GM19455 (cell line): ENCODE measurements around the gene ZDHHC18.
"Not testable (repeated sequence)": the region's sequence is repeated elsewhere in the genome, so short reads cannot be mapped to it uniquely, and the experiment has no call there.

ENCODE experiments used
- ATAC-seq: cut with Tn5 transposase; IDR thresholded peaks from one replicate; pipeline ENCODE4 v1.9.1; 2021; ENCODE audit not compliant: unreplicated experiment

Gene ZDHHC18

DNA sequence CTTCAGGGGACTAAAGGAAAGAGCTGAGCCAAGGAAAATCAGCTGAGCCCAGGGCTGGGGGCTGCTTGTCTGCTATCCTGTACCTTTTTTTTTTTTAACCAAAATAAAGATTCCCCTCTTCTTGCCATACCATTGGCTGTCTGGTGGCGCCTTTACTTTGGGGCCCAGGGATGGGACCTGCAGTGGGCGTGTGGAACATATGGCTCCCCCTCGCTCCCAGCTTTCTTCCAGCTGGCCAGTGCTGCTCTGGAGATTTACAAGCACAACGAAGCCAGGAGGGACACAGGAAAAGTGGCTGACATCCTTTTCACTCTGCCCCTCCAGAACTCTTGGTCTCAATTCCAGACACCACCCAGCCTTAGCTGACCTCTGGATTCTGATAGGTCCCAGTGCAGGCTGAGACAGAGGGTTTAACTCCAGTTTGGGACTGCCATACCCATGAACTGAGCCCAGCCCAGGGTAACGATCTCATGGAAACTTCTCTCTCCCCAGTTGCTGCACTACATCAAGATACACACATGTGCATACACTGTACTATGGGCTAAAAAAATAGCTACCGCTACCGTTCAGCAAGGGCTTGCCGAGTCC is 31.1 kb downstream of the ZDHHC18 start:
- no peak for ATAC-seq

DNA sequence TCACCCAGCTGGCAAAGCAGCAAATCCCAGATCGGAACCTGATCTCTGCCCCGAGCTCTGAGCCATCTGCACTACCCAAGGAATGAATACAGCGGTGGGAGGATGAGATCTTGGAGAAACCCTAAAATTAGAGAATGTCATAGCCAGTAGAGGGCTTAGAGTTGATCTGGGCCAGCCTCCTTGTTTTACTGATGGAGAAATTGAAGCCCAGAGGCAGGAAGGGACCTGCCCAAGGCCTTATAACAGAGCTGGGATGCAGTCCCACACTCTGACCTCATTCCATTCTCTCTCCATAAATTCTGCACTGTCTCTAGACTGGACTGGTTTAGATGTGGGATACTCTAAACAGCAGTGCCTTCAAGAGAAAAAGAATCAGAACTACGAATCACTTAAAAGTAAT is 31.7 kb downstream of the ZDHHC18 start:
- no peak for ATAC-seq

DNA sequence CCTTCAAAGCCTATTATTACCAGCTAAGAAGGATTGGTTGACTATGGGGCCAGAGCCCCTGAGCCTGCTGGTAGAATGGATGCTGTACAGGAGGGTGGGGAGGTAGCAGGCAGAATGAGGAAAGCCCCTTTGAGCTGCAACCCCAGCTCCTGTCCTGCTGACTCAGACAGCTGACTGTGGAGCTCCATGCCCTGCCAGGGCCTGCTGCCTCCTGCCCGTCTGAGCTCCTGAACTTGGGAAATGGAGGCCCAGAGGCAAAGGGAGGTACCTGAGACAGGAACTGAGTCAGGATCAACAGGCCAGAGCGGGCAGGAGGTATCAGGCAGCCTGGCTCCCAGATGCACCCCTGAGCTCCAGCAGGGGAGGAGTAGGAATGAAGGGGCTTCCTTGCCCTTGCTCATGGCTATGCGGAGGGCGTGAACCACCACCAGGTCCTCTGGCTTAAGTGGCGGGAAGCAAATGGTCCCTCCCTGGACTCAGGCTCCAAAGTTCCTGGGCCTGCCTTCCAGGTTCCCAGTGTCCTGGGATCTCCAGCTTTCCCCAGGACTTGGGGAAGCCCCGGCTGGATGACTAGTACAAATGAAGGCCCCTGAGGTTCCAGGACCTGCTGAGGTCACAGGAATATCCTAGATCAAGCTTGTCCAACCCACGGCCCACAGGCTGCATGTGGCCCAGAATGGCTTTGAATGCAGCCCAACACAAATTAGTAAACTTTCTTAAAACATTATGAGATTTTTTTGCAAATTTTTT is 32.6 kb downstream of the ZDHHC18 start:
- ATAC-seq = no peak

DNA sequence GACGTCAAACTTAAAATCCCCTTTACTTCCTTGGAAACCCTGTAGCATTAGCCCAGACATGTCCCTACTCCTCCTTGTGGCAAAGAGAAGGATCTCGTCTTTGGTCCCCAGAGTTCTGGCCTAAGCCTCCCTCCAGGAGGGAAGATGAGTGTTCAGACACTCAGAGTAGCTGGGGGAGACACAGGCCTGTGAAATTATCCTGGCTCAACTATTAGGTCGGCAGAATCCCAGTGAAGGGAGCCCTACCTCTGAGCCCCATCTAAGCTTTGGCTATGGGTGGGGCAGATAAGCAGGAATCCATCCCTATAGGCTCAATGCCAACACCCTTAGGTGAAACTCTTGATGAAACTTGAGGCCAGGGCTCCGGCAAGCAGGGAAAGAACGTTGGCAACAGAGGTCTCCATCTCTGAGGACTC is 34.8 kb downstream of the ZDHHC18 start:
- no peak for ATAC-seq

DNA sequence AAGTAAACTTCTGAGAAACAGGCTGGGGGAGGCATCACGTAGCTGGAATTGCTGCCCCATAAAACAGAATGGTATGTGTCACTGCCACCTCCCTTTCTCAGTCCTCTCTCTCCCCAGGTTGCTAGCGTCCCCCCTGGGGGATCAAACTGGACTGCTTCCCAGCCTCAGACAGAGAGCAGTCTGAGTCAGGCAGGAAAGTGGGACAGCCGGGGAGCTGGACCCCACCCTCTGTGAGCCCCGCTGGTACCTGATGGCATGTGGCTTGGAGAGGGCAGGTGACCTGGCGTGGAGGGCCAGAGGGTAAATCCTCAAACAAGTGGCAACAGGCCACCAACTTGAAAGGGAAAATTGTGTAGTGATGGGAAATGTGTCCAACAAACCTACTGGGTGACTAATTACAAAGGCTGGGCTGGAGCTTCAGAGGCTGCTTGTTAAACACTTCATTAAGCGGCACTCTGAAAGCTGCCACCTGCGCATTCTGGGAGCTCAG is 35.4 kb downstream of the ZDHHC18 start:
- no peak for ATAC-seq

DNA sequence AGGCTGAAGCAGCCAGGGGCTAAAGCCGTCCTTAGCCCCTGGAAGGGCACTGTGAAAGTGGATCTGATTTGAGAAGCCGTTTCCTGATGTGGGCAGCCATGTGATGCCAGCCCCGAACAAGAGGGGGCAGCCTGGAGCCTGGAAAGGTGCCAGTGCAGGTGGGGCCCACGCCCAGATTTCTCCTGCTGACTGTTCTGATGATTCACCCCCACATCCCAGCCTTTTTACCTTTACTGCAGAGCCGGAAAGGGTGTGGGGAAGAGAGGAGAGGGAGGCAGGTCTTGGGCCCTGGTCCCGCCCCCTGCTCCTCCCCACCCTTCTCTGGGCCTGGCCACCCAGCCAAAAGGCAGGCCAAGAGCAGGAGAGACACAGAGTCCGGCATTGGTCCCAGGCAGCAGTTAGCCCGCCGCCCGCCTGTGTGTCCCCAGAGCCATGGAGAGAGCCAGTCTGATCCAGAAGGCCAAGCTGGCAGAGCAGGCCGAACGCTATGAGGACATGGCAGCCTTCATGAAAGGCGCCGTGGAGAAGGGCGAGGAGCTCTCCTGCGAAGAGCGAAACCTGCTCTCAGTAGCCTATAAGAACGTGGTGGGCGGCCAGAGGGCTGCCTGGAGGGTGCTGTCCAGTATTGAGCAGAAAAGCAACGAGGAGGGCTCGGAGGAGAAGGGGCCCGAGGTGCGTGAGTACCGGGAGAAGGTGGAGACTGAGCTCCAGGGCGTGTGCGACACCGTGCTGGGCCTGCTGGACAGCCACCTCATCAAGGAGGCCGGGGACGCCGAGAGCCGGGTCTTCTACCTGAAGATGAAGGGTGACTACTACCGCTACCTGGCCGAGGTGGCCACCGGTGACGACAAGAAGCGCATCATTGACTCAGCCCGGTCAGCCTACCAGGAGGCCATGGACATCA is 36.5 kb downstream of the ZDHHC18 start, which contains the start of gene SFN:
Gene SFN (plus strand): TSS at position 369 of the 904 bp plus-strand sequence. CDS start 64 bp downstream, at position 433.
- ATAC-seq = no peak

DNA sequence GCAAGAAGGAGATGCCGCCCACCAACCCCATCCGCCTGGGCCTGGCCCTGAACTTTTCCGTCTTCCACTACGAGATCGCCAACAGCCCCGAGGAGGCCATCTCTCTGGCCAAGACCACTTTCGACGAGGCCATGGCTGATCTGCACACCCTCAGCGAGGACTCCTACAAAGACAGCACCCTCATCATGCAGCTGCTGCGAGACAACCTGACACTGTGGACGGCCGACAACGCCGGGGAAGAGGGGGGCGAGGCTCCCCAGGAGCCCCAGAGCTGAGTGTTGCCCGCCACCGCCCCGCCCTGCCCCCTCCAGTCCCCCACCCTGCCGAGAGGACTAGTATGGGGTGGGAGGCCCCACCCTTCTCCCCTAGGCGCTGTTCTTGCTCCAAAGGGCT is 37.2 kb downstream of the ZDHHC18 start:
- ATAC-seq = no peak

DNA sequence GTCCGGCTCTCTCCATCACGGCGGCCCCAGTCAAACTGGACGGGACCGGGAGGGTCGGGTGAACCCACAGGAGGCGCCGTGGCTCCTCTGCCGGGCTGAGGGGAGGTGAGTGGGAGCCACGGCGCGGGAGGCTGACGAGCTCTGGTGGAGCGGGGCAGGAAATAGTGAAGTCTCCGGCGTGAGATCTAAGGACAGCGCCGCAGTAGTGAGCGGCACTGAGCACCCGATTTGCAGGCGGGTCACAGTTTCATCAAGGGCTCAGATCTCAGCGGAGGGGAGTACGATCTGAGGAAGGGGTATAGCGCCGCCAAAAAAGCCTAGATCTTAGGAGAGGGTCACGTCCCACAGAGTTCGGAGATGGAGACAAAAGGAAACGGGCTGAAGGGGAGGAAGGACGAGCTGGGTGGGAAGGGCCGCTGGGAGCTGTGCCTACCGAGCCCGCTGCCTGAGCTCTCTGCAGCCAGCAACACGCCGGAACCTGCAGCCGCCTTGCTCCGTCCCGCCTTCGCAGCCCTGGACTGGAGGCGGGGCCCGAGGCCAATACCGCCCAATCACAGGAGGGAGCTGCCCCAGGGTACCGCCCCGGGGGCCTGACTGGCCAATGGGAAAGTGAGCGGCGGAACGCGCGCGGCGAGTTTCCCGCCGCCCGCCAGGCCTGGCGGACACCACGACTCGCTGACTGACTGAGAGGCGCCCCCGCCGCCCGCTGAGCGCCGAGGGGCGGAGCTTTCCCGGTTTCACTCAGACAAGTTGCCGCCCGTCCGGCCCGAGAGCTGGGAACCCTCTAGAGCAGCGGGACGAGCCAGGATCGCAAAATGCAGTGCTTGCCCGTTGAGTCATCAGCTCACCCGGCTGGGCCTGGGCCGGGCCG is 38.4 kb downstream of the ZDHHC18 start:
- ATAC-seq = peak; percentile 89

DNA sequence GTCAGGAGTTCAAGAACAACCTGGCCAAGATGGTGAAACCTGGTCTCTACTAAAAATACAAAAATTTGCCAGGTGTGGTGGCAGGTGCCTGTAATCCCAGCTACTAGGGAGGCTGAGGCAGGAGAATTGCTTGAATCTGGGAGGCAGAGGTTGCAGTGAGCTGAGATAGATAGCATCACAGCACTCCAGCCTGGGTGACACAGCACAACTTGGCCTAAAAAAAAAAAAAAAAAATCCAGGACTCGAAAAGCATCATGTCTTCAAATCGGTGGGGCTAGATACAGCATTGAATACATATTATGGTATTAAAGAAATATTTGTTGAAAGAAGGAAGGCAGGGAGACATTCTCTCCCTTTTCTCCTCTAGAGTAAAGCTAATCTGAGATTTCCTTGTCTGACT is 46.6 kb downstream of the ZDHHC18 start:
- ATAC-seq = not testable (repeated sequence)

DNA sequence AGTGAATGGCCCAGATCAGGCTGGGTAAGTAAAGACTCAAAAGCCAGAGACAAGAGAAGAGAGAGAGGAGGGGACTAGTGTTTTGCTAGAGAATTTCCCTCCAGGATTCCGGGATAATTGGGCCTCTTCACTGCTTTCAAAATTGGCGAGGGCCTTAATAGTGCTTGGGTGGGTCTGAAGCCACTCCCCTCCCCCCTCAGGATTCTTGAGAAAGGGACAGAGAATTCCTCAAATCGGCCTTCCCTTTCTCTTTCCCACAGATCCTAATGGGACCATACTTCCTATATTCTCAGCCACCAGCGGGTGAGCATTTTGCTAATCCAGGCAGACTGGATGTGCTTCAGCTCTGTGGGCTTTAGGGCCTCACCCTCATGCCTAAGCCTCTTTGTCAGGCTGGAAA is 48.4 kb downstream of the ZDHHC18 start:
- no peak for ATAC-seq

DNA sequence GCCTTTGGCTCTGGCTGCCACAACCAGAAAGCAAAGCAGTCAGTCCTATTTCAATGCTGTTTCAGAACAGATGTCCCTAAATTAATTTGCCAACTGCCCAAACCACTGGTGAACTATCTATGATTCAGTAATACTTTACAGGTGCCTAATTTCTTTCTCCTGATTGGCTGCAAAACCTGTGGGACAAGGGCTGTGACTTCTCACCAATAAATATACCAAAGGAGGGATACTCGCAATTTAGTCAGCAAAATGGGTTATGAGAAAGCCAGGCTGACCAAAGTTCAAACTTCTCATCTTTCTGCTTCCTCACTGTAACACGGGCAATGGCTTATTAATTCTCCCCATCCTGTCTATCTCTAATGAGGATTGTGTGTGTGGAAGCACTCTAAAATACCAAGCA is 50.8 kb downstream of the ZDHHC18 start:
- no peak for ATAC-seq

DNA sequence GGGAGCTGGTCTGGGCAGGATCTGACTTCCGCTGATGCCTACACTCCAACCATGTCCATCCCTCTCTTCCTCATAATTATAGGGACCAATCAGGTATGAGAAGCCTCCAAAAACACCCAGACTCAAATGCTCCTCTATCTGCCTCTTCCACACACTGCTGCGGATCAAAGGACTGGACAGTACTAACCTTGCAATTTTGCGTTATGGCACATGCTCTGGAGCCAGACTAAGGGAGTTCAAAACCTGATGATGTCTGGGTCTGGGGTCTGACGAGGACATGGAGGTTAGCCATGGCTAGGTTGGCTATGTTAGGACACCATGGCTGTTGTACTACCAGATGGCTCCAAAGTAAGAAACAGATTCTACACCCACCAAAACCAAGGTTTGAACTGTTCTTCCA is 53.3 kb downstream of the ZDHHC18 start:
- ATAC-seq = no peak

DNA sequence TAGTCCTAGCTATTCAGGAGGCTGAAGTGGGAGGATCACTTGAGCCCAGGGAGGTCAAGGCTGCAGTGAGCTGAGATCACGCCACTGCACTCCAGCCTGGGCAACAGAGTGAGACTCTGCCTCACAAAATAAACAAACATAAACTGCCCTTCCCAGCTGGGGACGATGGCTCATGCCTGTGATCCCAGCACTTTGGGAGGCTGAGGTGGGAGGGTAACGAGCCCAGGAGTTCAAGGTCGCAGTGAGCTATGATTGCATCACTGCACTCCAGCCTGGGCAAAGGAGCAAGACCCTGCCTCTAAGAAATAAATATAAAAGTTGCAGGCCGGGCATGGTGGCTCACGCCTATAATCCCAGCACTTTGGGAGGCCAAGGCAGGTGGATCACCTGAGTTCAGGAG is 55.1 kb downstream of the ZDHHC18 start:
- not testable (repeated sequence) for ATAC-seq

DNA sequence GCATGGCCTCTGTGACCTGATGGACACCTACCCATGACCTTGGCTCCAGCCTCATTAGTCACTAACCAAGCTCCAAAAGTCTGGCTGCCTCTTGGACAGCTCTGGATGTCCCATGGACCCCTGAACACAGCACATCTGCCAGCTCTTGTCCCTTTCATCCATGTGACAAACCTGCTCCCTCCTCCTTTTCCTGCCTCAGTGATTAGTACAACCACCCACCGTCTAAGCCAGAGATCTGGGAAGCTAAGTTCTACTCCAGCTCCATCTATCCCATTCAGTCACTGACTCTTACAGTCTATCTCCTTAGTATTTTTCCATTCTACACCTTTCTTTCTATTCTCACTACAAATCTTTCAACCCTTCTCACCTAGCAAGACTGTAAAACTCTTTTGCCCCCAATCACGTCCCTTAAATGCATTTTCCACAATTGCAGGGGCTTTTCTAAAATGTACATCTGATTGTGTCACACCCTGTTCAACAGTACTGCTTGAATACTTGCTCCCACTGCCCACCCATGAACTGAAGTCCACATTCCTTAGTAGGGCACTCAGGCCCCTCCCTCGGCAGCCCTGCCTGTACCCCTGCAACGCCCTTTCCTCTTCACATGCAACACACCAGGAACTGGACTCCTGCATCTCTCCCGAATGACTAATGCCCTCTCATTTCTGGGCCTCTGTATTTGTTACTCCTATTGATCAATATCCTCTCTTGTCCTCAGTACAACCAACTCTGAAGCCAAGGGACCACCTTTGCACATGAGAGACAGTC is 56.4 kb downstream of the ZDHHC18 start:
- no peak for ATAC-seq

DNA sequence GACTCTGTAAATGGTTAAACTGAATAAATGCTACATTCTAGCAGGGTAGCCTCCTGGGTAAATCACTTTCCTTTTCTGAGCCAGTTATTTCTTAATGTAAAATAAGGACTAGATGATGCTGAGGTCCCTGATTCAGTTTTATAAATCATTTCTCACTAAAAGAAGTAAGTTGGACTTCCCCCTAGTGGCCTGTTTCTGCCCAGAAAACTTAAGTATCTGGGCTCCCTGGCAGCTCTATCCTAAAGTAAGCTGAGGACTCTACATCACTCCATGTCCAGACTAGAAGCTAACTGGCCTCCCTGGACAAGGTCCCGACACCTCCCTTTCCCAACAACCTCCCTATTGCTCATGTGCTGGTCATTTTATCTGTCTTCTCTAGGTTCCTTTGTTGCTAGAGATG is 60.6 kb downstream of the ZDHHC18 start:
- no peak for ATAC-seq

DNA sequence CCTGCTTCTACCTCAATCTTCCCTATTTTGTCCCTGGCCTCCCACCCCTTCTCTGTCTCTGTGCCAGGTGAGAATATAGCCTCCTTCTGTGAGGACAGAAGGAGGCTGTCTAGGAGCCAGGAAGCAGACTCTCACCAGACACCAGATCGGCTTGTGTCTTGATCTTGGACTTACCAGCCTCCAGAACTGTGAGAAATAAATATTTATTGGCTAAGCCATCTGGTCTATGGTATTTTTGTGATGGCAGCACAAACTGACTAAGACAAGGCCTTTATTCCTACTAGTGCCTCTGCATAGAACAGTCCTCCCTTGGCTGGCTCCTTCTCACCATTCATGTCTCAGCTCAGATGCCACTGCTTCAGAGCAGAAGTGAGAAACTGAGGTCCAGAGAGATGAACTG is 61.7 kb downstream of the ZDHHC18 start:
- ATAC-seq = no peak

DNA sequence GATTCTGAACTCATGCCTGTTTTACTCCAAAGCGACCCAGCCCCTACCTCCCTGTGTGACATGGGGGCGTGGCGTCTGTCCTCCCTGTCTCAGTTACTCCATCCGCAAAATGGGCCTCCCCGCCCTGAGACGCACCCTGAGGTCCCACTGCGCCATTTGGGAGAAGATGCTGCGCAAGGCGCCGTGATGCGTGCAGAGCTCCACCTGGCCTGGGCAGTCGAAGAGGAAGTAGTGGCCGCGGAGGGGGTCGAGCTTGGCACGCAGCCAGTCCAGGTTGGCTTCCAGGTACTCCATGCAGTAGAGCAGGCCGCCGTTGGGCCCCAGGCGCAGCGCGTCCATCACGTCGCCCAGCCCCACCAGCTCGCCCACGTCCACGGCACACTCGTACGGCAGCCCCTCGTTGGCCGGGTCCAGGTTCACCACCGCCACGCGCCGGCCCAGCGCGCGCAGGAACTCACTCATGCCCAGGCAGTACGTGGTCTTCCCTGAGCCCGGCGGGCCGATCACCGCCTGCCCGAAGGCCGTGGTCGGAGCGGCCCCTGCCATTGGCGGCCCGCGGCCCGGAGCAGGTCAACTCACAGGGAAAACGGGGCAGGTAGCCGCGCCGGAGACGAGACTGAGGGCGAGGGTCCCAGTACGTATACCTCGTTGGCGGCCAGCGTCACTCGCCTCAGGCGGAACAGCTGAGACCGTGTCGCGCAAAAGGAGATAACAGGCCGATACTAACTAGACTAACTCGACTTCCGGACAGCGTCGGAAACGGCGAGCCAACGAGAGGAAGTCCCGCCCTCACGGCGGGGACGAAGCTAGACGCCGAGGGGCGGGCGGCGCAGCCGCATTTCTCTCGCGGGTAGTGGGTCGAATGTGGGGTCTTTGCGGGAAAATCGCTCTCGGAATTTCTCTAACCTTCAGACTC is 63.3 kb downstream of the ZDHHC18 start, which contains the start of gene GPN2:
Gene GPN2 (minus strand): TSS at position 733 of the 916 bp plus-strand sequence. CDS start 187 bp downstream, at position 546.
- peak; percentile 83 for ATAC-seq

DNA sequence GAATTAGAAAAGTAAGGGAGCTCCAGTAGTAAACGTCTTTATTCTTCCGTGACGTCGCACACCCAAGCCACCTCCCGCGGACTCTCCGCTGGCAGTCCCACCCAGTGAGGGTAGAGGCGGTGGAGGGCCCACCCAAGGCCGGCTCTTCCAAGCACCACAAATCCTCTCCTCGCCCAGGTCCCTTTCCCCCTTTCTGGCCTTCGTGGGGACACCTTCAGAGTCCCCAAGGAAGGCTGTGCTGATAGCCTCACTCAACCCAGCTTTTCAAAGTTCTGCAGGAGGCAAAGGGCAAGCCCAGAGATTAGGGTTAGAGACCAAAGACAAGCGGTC is 63.9 kb downstream of the ZDHHC18 start:
- peak; percentile 27 for ATAC-seq

DNA sequence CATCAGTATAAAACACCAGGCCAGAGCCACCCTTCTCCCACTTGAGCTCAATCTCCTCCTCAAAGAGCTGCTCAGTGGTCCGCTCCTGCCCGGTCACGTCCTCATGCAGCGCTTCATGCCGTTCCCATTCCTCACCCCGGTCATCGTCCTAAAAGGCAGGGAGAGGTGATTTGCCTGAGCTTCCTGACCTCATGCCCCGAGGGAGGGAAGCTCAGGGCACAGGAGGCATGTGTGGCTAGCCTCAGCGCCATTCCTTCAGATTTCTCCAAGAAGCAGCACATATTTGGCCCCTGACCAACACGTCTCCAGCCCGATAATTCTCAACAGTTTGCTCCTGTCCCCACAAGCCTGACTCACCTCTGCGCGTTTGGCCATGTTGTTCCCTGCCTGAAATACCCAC is 67.8 kb downstream of the ZDHHC18 start:
- ATAC-seq = no peak
